ENCODE data around the gene CYFIP2. TPM values are rescaled to one million over a fixed set of nuclear protein-coding genes. Genes with fewer than 3 reads are reported as not detected.

CYFIP2 gene
- total RNA-seq, 1 experiment from 2014 or later: 7.6 TPM

GRCh38 chr5:157358871-157359270 lies 92.9 kb downstream of the CYFIP2 start:
- DNase-seq (ENCODE audit: low read depth): no peak

- no peak for DNase-seq (ENCODE audit: low read depth)
These were observed 93.6 kb downstream of the CYFIP2 start for GRCh38 chr5:157359356-157360055.

- DNase-seq (ENCODE audit: low read depth): peak; percentile 59
These were observed 96.1 kb downstream of the CYFIP2 start for GRCh38 chr5:157362012-157362411.

GRCh38 chr5:157362502-157362901 lies 96.6 kb downstream of the CYFIP2 start:
- no peak for DNase-seq (ENCODE audit: low read depth)

GRCh38 chr5:157362982-157363381 lies 97.1 kb downstream of the CYFIP2 start:
- peak; percentile 32 for DNase-seq (ENCODE audit: low read depth)

- no peak for DNase-seq (ENCODE audit: low read depth)
These were observed 99.8 kb downstream of the CYFIP2 start for GRCh38 chr5:157365732-157366131.

GRCh38 chr5:157366741-157367674 lies 101.1 kb downstream of the CYFIP2 start:
- peak; percentile 64 for DNase-seq (ENCODE audit: low read depth)

- no peak for DNase-seq (ENCODE audit: low read depth)
These were observed 103.6 kb downstream of the CYFIP2 start for GRCh38 chr5:157369507-157369906.

- DNase-seq (ENCODE audit: low read depth): peak; percentile 19
These were observed 105.0 kb downstream of the CYFIP2 start for GRCh38 chr5:157370967-157371366.

- no peak for DNase-seq (ENCODE audit: low read depth)
These were observed 105.9 kb downstream of the CYFIP2 start for GRCh38 chr5:157371655-157372471.

GRCh38 chr5:157372472-157372822 lies 106.5 kb downstream of the CYFIP2 start:
- DNase-seq (ENCODE audit: low read depth): no peak

- no peak for DNase-seq (ENCODE audit: low read depth)
These were observed 112.6 kb downstream of the CYFIP2 start for GRCh38 chr5:157378509-157378908.

- DNase-seq (ENCODE audit: low read depth): no peak
These were observed 114.1 kb downstream of the CYFIP2 start for GRCh38 chr5:157379983-157380382.

- no peak for DNase-seq (ENCODE audit: low read depth)
These were observed 115.8 kb downstream of the CYFIP2 start for GRCh38 chr5:157381746-157382145.

GRCh38 chr5:157382996-157383800 lies 117.3 kb downstream of the CYFIP2 start:
- no peak for DNase-seq (ENCODE audit: low read depth)

- DNase-seq (ENCODE audit: low read depth): peak; percentile 91
These were observed 119.2 kb downstream of the CYFIP2 start for GRCh38 chr5:157384971-157385709.

- no peak for DNase-seq (ENCODE audit: low read depth)
These were observed 121.2 kb downstream of the CYFIP2 start for GRCh38 chr5:157387041-157387563.

- peak; percentile 77 for DNase-seq (ENCODE audit: low read depth)
These were observed 121.8 kb downstream of the CYFIP2 start for GRCh38 chr5:157387683-157388093.

GRCh38 chr5:157388111-157388710 lies 122.3 kb downstream of the CYFIP2 start:
- DNase-seq (ENCODE audit: low read depth): no peak

GRCh38 chr5:157389103-157389502 lies 123.2 kb downstream of the CYFIP2 start:
- DNase-seq (ENCODE audit: low read depth): no peak

Data from Daoy (cell line).